Measurements from ENCODE around the gene RALGAPA2.

DNA sequence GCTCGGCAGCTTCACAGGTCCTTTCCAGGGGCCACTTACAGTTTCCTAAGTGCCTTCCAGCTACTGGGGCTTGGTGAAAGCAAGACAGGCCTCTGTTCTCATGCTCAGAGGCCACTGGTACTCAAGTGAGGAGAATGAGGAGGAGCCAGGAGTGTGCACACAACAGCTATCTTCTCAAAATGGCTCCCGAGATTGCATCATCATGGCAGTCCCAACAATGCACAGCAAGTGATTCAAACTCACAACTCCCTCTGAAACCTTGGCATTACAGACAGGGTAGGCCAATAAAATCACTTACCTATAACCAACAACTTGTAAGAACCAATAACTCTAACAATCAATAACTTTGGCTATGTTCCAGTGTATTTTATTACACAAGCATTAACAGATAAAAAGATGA is 77.4 kb downstream of the RALGAPA2 start:
- TF ChIP-seq, protein P1, sequence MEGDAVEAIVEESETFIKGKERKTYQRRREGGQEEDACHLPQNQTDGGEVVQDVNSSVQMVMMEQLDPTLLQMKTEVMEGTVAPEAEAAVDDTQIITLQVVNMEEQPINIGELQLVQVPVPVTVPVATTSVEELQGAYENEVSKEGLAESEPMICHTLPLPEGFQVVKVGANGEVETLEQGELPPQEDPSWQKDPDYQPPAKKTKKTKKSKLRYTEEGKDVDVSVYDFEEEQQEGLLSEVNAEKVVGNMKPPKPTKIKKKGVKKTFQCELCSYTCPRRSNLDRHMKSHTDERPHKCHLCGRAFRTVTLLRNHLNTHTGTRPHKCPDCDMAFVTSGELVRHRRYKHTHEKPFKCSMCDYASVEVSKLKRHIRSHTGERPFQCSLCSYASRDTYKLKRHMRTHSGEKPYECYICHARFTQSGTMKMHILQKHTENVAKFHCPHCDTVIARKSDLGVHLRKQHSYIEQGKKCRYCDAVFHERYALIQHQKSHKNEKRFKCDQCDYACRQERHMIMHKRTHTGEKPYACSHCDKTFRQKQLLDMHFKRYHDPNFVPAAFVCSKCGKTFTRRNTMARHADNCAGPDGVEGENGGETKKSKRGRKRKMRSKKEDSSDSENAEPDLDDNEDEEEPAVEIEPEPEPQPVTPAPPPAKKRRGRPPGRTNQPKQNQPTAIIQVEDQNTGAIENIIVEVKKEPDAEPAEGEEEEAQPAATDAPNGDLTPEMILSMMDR (IDR thresholded peaks at IDR 0.05), result no peak
- TF ChIP-seq POLR2A (IDR thresholded peaks at IDR 0.05; ENCODE audit: low read depth), result no peak
- no peak for TF ChIP-seq POLR2AphosphoS5 (IDR thresholded peaks at IDR 0.05)

Measured in esophagus muscularis mucosa (tissue), 3 donors.